ENCODE data around the gene PLEKHA7.

DNA sequence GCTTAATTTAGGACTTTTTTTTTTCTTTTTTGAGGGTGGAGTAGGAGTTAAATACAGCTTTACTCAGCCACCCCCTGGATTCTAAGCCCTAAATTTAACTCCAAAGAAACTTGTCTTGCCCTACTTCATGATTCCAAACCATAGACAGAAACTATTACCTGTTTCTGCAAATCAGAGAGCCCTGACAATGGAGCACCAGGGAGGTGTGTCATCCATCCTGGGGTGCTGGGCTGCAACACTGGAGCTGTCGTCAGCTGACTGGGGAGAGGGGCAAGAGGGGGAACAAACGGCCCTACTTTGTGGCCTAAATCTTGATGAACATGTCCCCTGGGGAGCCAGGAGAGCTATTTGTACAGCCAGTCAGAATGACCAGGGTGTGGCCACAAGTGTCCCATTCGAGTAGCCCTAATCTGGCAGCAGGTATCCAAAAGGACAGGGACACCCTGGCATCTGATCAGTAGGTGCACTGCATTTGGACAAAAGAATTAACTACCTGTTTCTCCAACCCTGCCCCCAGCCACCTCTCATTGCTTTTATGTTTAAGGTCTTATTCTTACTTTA lies 50.8 kb downstream of the PLEKHA7 start:
- TF ChIP-seq TAF1 (IDR thresholded peaks at IDR 0.05; ENCODE audit: borderline replicate concordance, insufficient read depth, low read length) (no peak), POLR2AphosphoS5 (IDR thresholded peaks at IDR 0.05; ENCODE audit: low read depth, low read length) (no peak), SIN3A (IDR thresholded peaks at IDR 0.05; ENCODE audit: borderline replicate concordance, insufficient read depth, low read length) (no peak)
- TF ChIP-seq, protein P1, sequence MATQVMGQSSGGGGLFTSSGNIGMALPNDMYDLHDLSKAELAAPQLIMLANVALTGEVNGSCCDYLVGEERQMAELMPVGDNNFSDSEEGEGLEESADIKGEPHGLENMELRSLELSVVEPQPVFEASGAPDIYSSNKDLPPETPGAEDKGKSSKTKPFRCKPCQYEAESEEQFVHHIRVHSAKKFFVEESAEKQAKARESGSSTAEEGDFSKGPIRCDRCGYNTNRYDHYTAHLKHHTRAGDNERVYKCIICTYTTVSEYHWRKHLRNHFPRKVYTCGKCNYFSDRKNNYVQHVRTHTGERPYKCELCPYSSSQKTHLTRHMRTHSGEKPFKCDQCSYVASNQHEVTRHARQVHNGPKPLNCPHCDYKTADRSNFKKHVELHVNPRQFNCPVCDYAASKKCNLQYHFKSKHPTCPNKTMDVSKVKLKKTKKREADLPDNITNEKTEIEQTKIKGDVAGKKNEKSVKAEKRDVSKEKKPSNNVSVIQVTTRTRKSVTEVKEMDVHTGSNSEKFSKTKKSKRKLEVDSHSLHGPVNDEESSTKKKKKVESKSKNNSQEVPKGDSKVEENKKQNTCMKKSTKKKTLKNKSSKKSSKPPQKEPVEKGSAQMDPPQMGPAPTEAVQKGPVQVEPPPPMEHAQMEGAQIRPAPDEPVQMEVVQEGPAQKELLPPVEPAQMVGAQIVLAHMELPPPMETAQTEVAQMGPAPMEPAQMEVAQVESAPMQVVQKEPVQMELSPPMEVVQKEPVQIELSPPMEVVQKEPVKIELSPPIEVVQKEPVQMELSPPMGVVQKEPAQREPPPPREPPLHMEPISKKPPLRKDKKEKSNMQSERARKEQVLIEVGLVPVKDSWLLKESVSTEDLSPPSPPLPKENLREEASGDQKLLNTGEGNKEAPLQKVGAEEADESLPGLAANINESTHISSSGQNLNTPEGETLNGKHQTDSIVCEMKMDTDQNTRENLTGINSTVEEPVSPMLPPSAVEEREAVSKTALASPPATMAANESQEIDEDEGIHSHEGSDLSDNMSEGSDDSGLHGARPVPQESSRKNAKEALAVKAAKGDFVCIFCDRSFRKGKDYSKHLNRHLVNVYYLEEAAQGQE (IDR thresholded peaks at IDR 0.05; ENCODE audit: insufficient read depth in 1 of 2, low read depth in 2 of 2, low read length in 2 of 2) = no peak

All from PFSK-1 (cell line).